GM21529 (cell line): ENCODE results near the gene CAMSAP2.

Experiments used
- ATAC-seq: cut with Tn5 transposase; IDR thresholded peaks from one replicate; pipeline ENCODE4 v1.9.1; 2021; ENCODE audit not compliant: unreplicated experiment

Gene CAMSAP2

DNA sequence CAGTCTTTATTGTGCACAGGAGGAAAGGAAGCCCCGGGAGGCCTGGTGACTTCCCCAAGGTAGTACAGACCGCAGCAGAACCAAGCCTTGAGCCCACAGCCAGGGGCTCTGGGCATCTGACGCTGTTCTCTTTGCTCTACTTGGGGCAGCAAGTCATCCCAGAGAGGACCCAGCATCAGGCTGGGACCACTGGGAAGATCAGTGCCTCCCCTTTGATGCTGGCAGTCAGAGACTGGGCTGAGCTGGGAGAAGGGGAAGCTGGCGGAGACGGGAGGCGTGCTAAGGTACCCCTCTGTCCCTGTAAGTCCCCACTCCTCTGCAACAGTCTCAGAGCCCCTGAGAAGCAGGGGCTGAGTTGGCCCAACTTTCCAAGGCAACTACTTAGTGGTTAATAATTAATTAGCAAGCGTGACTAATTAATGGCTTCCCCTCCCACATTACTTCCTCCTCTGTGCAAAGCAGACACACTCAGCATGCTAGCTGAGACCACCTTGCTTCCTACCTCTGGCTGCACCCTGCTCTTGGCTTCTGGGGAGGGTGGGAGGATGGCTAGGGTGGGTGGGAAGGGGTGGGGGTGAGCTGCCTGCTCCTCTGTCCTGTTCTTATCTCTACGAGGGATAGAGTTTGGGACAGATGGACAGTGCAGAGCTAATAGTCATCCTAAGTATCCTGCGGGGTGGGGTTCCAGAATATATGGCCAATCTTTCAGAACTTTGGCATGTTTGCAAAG lies 157.3 kb downstream of the CAMSAP2 start:
- ATAC-seq = peak; percentile 38

DNA sequence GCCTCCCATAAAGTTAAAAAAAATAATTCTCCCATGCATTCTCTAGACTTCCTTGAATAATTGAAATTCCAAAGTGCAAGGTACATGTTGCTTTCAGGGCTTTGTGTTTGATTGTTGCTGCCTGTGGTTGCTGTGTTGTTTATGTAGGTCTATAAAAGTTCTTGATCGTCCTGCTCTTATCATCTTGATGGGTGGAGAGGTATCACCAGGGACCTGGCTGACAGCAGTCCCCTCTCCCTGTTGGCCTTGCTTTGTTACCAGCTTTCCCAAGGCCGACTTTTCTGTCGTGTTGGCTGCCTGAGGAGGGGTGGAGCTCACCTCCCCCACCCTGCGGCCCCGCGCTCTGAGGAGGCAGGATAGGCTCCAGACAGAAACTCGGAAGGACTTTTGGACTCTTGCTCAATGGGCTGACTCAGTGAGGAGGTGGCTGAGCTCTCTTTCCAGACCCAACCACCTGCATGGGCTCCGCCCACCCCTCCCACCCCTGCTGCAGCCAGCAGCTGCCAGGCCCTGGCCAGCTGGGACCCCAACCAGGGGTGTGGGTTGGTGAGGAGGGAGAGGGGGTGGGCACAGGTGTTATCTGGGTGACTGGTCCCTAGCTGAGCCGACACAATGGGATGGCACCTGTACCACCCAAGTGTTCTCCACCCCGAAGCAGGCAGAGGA lies 158.0 kb downstream of the CAMSAP2 start:
- ATAC-seq = no peak

DNA sequence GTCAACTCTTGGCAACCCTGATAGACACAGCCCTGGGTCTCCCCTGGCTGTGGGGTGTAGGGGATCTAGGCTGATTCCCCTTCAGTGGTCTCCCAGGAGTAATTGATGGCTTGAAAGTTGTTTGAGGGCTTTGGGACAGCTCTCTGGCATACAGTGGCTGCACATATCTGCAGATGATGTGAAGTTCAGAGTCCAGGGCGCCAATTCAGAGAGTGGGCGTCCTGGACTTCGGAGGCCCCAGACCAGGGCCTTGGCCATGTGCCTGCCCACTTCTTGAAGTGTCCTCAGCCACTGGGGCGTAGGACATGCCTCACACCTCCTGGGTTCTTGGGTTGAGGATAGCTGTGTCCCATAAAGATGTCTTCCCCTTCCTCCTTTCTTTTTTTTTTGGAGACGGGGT lies 158.6 kb downstream of the CAMSAP2 start:
- no peak for ATAC-seq

DNA sequence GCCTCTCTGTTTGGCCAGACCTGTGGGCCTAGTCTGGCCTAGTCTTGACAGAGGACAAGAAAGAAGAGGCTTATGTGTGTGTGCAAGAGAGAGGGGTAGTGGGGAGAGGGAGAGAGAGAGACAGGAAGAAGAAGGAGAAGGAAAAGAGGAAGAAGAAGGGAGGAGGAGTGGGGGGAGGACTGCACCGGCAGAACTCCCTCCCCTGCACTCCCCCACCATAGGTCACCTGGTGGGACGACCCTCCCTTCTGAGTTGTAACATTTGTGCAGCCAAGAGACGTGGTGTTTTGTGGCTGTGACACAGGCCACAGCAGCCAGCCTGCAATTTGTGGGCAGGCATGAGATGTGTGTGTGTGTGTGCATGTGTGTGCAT lies 160.3 kb downstream of the CAMSAP2 start:
- no peak for ATAC-seq

DNA sequence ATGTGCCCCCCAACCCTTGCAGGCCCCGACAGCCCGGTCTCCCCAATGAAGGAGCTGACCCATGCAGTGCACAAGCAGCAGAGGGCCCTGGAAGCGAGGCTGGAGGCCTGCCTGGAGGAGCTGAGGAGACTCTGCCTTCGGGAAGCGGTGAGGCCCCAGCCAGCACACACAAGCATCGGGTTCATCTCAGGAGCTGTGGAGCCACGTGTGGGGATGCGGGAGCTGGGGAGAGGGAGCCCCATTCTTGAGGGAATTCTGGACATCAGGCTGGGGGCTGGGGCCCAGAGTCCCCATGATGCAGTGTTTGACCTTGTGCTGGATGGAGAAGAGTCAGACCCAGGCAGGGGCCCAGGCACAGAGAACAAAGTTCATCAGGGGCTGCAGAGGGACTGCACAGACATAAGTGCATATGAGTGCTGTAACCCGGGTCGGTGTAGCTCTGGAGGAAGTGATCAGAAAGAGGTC lies 160.8 kb downstream of the CAMSAP2 start:
- ATAC-seq = no peak

DNA sequence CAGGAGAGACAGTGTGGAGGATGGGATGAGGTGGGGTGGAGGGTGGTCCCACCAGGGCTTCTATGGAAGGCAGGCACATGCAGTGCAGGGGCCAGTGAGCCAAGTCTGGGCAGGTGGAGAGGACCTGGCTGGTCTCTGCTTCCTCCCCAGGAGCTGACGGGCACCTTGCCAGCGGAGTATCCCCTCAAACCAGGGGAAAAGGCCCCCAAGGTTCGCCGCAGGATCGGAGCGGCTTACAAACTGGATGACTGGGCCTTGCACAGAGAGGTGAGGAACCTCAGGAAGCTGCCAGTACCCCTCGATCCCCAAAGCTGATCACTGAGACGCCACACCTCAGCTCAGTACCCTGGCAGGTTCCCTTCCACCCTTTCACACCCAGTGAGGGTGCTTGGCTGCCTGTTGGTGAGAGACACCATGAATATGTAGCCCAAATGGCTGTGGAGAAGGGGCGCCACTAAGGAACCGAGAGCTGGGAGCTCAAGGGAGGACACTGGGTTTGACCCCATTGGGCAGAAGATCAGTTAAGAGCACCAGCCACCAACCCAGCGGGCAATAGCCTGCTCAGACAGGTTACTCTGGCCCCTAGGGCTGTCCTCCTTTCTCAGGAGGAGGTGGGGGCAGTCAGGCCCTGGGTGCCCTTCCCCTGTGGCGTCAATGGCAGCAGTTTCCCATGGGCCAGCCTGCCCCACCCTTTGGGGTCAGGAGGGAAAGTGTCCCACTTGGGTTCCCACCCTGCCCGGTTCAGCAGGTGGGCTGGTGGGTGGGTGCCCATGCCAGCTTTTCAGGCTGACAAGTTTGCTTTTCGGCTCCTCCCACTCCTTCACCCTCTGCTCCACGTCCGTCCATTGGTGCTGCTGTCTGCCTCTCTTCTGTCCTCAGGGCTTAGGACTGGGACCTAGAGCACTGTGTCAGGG lies 161.5 kb downstream of the CAMSAP2 start:
- ATAC-seq = no peak

DNA sequence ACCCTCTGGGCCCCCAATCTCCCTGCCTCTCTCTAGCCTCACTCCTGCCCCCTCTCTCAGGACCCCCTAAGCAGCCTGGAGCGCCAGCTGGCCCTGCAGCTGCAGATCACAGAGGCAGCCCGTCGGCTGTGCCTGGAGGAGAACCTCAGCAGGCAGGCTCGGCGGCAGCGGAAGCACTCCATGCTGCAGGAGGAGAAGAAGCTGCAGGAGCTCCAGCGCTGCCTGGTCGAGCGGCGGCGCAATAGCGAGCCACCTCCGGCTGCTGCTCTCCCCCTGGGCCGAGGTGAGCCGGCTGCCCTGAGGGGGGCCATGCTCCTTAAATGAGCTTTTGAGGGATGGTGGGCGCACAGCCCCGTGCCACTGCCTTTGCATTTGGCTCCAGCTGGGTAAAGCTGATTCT lies 162.2 kb downstream of the CAMSAP2 start:
- no peak for ATAC-seq

DNA sequence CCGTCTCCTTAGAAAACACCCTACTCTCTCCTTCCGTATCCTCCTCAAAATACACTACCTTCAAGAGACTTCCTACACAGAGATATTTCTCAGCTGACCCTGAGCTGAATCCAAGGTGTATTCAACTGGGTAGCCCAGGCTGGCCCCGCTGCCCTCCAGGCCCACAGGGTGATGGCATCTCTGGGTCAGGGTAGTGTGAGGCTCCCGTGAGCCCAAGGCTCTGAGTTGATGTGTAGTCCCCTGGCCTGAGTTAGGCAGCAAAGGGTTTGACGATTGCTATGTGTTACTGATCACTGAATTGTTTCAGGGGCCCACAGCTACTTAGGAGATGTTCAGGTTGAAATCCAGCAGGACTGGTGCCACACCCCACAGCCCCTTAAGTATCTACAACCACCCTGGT lies 162.7 kb downstream of the CAMSAP2 start:
- ATAC-seq = no peak

DNA sequence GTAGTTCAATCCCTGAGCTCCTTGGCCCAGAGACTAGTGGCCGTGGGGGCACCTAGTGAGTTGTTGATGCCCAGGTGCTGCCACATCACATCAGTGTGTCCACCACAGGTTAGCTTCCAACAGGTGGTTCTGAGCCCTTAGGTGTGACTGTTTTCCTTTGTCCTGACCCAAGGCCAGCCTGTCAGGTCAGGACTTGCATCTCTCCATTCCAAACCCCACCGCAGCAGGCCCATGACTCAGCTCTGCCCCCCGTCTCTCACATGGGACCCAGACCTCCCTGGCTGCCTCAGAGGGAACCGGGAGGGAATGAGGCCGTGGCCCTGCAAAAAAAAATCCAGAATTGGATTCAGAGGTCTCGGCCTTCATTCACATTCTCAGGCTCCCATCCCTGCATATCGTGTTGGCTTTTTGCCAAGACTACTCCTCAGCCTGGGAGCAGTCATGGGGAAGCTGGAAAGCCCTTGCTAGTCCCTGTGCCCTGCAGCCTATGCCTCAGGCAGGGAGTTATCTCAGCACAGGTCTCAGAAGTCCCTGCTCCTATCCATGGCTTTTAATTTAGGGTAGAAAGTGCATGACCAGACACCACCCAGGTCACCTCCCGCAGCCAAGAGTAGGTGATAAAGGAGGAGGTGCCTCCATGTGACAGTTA lies 163.2 kb downstream of the CAMSAP2 start:
- ATAC-seq = no peak

DNA sequence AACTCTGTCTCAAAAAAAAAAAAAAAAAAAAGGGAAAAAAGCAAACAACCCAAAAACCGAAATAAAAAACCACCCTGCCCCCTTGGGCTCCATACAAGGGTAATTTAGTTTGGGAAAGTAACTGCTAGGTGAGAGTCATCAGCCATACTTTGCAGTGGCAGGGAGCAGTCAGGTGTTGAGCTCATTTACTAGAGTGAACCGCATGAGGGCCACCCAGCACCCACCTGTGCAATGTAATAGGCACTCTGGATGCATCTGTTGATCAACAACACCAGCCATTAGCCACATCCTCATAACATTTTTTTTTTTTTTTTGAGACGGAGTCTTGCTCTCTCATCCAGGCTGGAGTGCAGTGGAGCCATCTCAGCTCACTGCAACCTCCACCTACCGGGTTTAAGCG lies 165.1 kb downstream of the CAMSAP2 start:
- no peak for ATAC-seq

DNA sequence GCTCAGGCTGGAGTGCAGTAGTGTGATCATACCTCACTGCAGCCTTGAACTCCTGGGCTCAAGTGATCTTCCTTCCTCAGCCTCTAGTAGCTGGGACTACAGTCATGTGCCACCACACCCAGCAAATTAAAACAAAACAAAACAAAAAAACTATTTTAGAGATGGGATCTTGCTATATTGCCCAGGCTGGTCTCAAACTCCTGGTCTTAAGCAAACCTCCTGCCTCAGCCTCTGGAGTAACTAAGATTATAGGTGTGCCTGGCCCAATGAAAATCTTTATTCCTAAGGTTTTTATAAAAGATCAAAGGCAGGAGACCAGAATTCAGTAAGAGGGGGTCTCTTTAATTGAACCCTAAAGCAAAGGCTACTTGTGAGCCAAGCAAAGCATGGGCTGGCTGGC lies 166.1 kb downstream of the CAMSAP2 start:
- no peak for ATAC-seq

DNA sequence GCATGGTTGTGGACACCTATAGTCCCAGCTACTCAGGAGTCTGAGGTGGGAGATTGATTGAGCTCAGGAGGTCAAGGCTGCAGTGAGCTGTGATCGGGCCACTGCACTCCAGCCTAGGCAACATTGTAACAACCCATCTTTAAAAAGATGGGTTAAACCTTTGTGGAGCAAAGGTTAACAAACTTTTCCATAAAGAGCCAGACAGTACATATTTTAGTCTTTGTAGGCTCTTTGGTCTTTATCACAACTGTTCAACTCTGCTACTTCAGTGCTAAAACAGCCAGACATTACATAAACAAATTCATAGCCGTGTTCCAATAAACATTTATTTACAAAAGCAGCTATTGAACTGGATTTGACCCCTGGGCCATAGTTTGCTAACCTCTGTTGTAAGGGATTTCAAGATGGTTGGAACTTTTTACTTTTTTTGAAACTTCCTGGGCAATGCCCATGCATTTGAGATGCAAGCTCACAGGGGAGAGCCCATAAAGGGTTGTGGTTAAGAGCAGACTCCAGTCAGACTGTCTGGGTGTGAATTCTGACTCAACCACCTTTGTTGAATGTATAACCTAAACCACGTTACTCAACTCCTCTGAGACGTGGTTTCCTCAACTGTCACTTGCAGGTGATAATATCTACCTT lies 166.8 kb downstream of the CAMSAP2 start:
- ATAC-seq = no peak

DNA sequence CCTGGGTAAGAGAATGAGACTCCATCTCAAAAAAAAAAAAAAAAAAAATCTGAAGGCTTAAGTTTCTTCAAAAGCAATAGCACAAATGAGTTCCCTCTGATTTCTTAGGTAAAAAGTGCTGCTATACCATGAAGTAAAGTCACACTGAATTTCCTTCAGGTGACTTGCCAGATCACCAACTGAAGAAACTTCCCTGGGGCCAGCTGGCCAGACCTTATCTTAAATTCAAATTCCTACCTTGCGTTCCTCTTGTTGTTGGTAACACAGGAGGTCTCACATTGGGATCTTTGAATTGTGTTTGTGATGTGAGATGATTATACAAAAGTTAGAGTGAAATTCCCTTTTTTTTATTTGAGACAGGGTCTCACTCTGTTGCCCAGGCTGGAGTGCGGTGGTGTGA lies 167.8 kb downstream of the CAMSAP2 start:
- ATAC-seq = no peak

DNA sequence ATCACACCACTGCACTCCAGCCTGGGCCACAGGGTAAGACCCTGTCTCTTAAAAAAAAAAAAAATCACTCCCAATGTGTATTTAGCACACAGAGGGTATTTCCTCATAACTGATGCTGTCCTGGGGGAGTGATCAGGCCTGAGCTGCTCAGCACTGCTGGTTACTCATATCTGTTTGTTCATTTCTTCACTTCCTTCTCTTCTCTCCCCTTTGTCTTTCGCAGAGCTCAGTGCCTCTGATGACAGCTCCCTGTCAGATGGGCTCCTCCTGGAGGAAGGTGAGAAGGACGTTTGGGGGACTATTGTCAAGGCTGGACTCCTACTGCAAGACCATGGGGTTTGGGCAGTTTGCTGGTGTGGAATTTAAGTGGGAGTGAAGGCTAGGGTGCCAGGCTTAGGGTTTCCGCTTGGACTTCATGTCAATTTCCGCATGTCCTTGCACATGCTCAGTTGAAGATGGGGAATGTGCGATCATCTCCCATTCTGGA lies 169.0 kb downstream of the CAMSAP2 start:
- ATAC-seq = peak; percentile 74

DNA sequence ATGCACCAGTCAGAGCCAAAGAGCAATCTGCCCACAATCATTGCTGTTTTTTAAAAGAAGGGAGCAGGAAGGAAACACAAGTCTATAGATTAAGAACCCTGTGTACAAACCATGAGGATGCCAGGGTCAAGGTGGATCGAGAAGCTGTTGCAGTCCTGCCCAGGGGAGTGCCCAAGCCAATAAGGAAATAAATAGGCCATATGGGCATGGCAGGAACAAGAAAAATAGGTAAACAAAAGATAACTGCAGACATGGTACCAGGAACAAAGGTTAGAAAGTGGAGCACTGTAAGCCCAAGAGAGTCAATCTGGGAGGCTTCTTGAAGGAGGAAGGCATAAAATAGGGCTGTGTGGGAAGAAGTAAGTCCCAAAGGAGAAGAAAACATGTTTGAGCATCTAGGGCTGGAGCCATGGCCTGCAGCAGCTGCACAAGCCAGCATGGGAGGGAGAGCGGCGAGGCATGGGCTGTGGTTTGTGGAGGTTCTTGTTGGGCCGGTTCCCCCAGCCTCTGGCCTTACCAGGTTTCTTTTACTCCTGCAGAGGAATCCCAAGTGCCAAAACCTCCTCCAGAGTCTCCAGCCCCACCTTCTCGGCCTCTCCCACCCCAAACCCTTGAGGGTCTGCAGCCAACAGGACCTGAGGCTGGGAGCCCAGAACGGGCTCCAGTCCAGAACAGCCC lies 169.6 kb downstream of the CAMSAP2 start:
- ATAC-seq = no peak

DNA sequence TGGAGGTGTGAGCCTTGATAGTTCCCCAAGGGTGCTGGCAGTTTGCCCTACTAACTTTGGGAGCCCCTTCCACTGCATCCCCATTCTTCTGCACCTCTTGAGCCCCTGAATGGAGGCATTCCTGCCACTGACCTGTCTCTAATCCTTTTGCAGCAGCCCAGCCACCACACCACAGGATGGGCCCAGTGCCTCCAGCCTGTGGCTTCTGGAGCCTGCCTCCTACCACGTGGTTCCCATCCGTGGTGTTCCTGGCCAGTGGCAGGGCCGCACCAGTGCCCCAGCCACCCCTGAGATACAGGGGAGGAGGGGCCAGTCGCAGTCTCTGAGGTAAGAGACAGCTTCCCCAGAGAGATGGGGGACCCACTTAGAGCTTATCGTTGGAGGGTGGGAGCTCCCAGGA lies 170.4 kb downstream of the CAMSAP2 start:
- ATAC-seq = no peak

DNA sequence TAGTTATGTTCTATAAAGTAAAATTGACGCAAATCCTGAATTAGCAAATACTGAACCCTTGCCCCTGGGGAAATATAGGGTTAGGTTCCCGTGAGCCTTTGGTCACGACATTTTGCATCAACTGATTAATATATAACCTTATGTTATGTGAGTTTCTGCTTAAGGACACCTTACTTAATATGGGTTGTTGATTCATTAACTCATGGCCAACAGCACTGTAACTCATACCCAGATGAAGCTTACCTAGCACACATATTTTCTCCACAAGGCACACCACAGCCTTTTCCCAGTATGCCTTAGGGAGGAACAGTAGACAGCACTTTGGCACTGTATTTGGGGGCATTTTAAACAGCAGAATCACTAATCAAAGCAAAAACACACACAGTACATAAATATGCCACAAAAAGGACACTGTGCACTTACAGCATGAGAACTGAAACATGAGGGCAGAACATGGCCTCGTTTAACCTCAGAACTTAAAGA lies 171.1 kb downstream of the CAMSAP2 start:
- ATAC-seq = peak; percentile 48
